ENCODE data around the gene TBXA2R. TPM values are rescaled to one million over a fixed set of nuclear protein-coding genes. Genes with fewer than 3 reads are reported as not detected.

TBXA2R gene
- total RNA-seq, 4 donors from 2014 or later = 4.8 to 17.2 (median 7.7) TPM

GRCh38 chr19:3618811-3619630 lies 12.3 kb upstream of the TBXA2R start:
- DNase-seq (ENCODE audit: extremely low spot score) = no peak
- peak in 1 of 3 experiments; percentile 8 for TF ChIP-seq CTCF (IDR thresholded peaks at IDR 0.05)
- no peak for TF ChIP-seq POLR2A (IDR thresholded peaks at IDR 0.05; ENCODE audit: low read depth)

GRCh38 chr19:3618144-3618810 lies 11.6 kb upstream of the TBXA2R start:
- H3K36me3 ChIP-seq = peaks cover 23 to 81% (median 72%) of the 10 kb centered on the region in 4 donors
- peaks cover 8 to 53% (median 34%) of the 10 kb centered on the region in 4 donors for H3K4me1 ChIP-seq
- TF ChIP-seq POLR2A (IDR thresholded peaks at IDR 0.05; ENCODE audit: low read depth) (no peak), POLR2AphosphoS5 (IDR thresholded peaks at IDR 0.05) (peak in 1 of 2 donors; percentile 65), CTCF (IDR thresholded peaks at IDR 0.05) (peak; percentile 98 to 99 (median 98))
- 60% methylated on average over 5 of the region's 31 CpGs for WGBS
- no peaks in the 10 kb centered on the region for H3K9me3 ChIP-seq
- peak overlapping the region; percentile 38 to 70 (median 50) for H3K27ac ChIP-seq (replicated peaks in 1 of 4)
- no peaks in the 10 kb centered on the region for H3K27me3 ChIP-seq
- H3K4me3 ChIP-seq = peak overlapping the region; percentile 18 to 39 (median 26)
- intact Hi-C loops (cut with DNase I) = loop anchor here (1.0 to 5.0 kb wide), 4 partner anchors 31 to 73 kb away; partner anchors contain the start of gene MFSD12
- DNase-seq (ENCODE audit: extremely low spot score) = no peak

More at GRCh38 chr19:3618811-3619630, 12.3 kb upstream of the TBXA2R start:
- WGBS = 82% methylated on average over 25 of the region's 31 CpGs
- Histone ChIP-seq H3K36me3 (peaks cover 26 to 84% (median 74%) of the 10 kb centered on the region in 4 donors), H3K4me1 (peaks cover 8 to 51% (median 28%) of the 10 kb centered on the region in 4 donors), H3K27ac (replicated peaks in 1 of 4) (peak overlapping the region in 1 of 4 donors; percentile 49), H3K9me3 (no peaks in the 10 kb centered on the region), H3K27me3 (no peaks in the 10 kb centered on the region), H3K4me3 (peak overlapping the region in 1 of 4 donors; percentile 18)
- intact Hi-C loops (cut with DNase I) = loop anchor here (1.0 to 5.0 kb wide), 4 partner anchors 32 to 74 kb away; partner anchors contain the start of gene MFSD12

GRCh38 chr19:3617463-3617862 lies 10.8 kb upstream of the TBXA2R start:
- H3K4me3 ChIP-seq = peak overlapping the region in 3 of 4 donors; percentile 18 to 37 (median 25)
- H3K36me3 ChIP-seq = peaks cover 15 to 81% (median 72%) of the 10 kb centered on the region in 4 donors
- peak overlapping the region; percentile 38 to 70 (median 50) for H3K27ac ChIP-seq (replicated peaks in 1 of 4)
- WGBS = 59% methylated on average over 12 of the region's 19 CpGs
- TF ChIP-seq POLR2AphosphoS5 (IDR thresholded peaks at IDR 0.05) (no peak), EP300 (IDR thresholded peaks at IDR 0.05) (no peak), POLR2A (IDR thresholded peaks at IDR 0.05; ENCODE audit: low read depth) (no peak), CTCF (IDR thresholded peaks at IDR 0.05) (no peak)
- no peak for DNase-seq (ENCODE audit: extremely low spot score)
- no peaks in the 10 kb centered on the region for H3K9me3 ChIP-seq
- peaks cover 8 to 61% (median 42%) of the 10 kb centered on the region in 4 donors for H3K4me1 ChIP-seq
- intact Hi-C loops (cut with DNase I) = loop anchor here (5.0 kb wide), 2 partner anchors 40 to 60 kb away; partner anchors contain the start of gene MFSD12
- H3K27me3 ChIP-seq = no peaks in the 10 kb centered on the region

GRCh38 chr19:3615524-3616135 lies 9.0 kb upstream of the TBXA2R start:
- no peak for TF ChIP-seq CTCF (IDR thresholded peaks at IDR 0.05)
- no peak for TF ChIP-seq POLR2AphosphoS5 (IDR thresholded peaks at IDR 0.05)
- 98% methylated on average over 6 of the region's 26 CpGs for WGBS
- DNase-seq (ENCODE audit: extremely low spot score) = no peak
- H3K27ac ChIP-seq (replicated peaks in 1 of 4) = no peak overlapping the region
- H3K36me3 ChIP-seq = peaks cover 10 to 82% (median 73%) of the 10 kb centered on the region in 4 donors
- intact Hi-C loops (cut with DNase I) = loop anchor here (5.0 kb wide), 2 partner anchors 38 to 58 kb away; partner anchors contain the start of gene MFSD12
- H3K4me1 ChIP-seq = peaks cover 8 to 61% (median 45%) of the 10 kb centered on the region in 4 donors
- no peak overlapping the region for H3K4me3 ChIP-seq
- no peaks in the 10 kb centered on the region for H3K9me3 ChIP-seq
- H3K27me3 ChIP-seq = no peaks in the 10 kb centered on the region
